ENCODE data around the gene TAF6. TPM values are rescaled to one million over a fixed set of nuclear protein-coding genes. Genes with fewer than 3 reads are reported as not detected.
A peak's percentile ranks its signal among the peaks of the same experiment; 100 is the strongest.
"Not testable (repeated sequence)": the region's sequence is repeated elsewhere in the genome, so short reads cannot be mapped to it uniquely, and the experiment has no call there.

TAF6 gene
- total RNA-seq, 4 donors from 2014 or later = 32.8 to 76.7 (median 49.7) TPM

DNA sequence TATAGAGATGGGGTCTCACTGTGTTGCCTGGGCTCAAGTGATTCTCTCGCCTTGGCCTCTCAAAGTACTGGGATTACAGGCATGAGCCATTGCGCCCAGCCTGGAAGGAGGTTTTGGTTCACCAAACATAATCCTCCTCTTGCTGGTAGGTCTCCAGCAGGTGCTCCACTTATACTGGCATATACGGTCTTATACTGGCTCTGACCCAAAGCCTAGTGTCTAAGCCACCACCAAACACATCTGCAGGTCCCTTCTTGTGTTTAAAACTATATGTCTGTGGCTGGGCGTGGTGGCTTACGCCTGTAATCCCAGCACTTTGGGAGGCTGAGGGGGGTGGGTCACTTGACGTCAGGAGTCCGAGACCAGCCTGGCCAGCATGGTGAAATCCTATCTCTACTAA, 13.0 kb upstream of the TAF6 start:
- Histone ChIP-seq H3K4me3 (no peak overlapping the region), H3K36me3 (no peaks in the 10 kb centered on the region)
- TF ChIP-seq, protein P1, sequence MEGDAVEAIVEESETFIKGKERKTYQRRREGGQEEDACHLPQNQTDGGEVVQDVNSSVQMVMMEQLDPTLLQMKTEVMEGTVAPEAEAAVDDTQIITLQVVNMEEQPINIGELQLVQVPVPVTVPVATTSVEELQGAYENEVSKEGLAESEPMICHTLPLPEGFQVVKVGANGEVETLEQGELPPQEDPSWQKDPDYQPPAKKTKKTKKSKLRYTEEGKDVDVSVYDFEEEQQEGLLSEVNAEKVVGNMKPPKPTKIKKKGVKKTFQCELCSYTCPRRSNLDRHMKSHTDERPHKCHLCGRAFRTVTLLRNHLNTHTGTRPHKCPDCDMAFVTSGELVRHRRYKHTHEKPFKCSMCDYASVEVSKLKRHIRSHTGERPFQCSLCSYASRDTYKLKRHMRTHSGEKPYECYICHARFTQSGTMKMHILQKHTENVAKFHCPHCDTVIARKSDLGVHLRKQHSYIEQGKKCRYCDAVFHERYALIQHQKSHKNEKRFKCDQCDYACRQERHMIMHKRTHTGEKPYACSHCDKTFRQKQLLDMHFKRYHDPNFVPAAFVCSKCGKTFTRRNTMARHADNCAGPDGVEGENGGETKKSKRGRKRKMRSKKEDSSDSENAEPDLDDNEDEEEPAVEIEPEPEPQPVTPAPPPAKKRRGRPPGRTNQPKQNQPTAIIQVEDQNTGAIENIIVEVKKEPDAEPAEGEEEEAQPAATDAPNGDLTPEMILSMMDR (IDR thresholded peaks at IDR 0.05) = no peak
- no peak for TF ChIP-seq POLR2A (IDR thresholded peaks at IDR 0.05)

DNA sequence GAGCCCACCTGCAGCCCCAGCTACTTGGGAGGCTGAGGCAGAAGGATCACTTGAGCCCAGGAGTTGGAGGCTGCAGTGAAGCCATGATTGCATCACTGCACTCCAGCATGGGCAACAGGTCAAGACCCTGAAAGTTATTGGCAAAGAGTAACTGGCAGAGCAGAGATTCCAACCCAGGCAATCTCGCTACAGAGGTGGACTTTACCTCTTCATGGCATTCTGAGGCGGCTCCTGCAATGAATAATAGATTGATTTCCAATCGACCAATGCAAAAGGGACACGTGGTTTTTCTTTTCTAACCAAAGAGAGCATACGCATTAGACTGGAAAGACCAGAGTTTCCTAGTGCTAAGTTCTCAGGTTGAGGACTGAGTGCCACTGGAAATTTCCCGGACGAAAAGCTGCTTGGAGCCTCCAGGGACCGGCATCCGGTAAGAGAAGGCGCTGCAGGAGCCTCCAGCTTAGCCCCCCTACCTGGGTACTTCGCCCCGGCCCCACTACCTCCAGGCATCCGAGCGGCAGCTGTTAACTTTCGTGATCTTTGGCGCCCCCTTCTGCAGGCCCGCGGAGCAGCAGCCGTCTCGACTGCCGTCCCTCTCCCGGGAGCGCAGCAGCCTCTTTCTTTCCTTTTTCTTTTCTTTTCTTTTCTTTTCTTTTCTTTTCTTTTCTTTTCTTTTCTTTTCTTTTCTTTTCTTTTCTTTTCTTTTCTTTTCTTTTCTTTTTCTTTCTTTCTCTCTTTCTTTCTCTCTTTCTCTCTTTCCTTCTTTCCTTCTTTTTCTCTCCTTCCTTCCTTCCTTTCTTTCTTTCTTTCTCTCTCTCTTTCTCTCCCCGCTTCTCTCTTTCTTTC, 11.7 kb upstream of the TAF6 start:
- Histone ChIP-seq H3K4me3 (peak overlapping the region in 2 of 4 donors; percentile 45 to 46), H3K27ac (peak overlapping the region in 3 of 4 donors; percentile 62 to 82 (median 74)), H3K36me3 (no peaks in the 10 kb centered on the region), H3K4me1 (peaks cover 0 to 41% (median 5%) of the 10 kb centered on the region in 4 donors), H3K9me3 (no peaks in the 10 kb centered on the region), H3K27me3 (no peaks in the 10 kb centered on the region)
- peak; percentile 83 to 93 (median 92) for DNase-seq
- TF ChIP-seq, protein P1 (IDR thresholded peaks at IDR 0.05) = peak; percentile 81 to 96 (median 91)
- peak; percentile 32 to 59 for TF ChIP-seq POLR2A (IDR thresholded peaks at IDR 0.05)

More for the DNA sequence above, 13.0 kb upstream of the TAF6 start:
- no peak overlapping the region for H3K27ac ChIP-seq
- no peak for DNase-seq
- no peaks in the 10 kb centered on the region for H3K9me3 ChIP-seq
- peaks cover 0 to 36% (median 2%) of the 10 kb centered on the region in 4 donors for H3K4me1 ChIP-seq
- no peaks in the 10 kb centered on the region for H3K27me3 ChIP-seq

DNA sequence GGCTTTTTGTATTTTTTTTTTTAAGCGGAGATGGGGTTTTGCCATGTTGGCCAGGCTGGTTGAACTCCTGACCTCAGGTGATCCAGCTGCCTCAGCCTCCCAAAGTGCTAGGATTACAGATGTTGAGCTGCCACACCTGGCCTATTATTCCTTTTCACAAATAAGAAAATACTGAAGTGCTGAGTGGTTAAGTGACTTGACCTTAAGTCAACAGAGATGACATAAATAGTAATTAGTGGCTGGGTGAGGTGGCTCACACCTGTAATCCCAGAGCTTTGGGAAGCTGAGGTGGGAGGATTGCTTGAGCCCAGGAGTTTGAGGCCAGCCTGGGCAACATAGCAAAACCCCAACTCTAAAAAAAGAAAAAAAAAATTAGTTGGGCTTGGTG, 11.1 kb upstream of the TAF6 start:
- not testable (repeated sequence) for H3K9me3 ChIP-seq, DNase-seq, H3K27me3 ChIP-seq, H3K36me3 ChIP-seq
- peak overlapping the region in 1 of 4 donors; percentile 45 for H3K4me3 ChIP-seq
- H3K4me1 ChIP-seq = peaks cover 0 to 47% (median 11%) of the 10 kb centered on the region in 4 donors
- H3K27ac ChIP-seq = peak overlapping the region in 3 of 4 donors; percentile 62 to 82 (median 74)

DNA sequence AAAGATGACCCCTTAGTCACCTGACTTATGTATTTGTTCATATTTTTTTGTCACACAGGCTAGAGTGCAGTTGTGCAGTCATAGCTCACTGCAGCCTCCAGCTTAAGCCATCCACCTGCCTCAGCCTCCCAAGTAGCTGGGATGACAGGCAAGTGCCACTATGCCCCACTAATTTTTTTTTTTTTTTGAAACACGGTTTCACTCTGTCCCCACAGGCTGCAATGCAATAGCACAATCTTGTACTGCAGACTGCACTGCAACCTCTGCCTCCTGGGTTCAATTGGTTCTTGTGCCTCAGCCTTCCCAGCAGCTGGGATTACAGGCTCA, 9.4 kb upstream of the TAF6 start:
- Histone ChIP-seq H3K4me3 (no peak overlapping the region), H3K36me3 (no peaks in the 10 kb centered on the region), H3K27me3 (no peaks in the 10 kb centered on the region), H3K4me1 (peaks cover 0 to 57% (median 11%) of the 10 kb centered on the region in 4 donors), H3K9me3 (no peaks in the 10 kb centered on the region), H3K27ac (peak overlapping the region in 2 of 4 donors; percentile 98 to 99)
- TF ChIP-seq, protein P1 (IDR thresholded peaks at IDR 0.05) = no peak
- TF ChIP-seq POLR2A (IDR thresholded peaks at IDR 0.05) = no peak
- no peak for DNase-seq

DNA sequence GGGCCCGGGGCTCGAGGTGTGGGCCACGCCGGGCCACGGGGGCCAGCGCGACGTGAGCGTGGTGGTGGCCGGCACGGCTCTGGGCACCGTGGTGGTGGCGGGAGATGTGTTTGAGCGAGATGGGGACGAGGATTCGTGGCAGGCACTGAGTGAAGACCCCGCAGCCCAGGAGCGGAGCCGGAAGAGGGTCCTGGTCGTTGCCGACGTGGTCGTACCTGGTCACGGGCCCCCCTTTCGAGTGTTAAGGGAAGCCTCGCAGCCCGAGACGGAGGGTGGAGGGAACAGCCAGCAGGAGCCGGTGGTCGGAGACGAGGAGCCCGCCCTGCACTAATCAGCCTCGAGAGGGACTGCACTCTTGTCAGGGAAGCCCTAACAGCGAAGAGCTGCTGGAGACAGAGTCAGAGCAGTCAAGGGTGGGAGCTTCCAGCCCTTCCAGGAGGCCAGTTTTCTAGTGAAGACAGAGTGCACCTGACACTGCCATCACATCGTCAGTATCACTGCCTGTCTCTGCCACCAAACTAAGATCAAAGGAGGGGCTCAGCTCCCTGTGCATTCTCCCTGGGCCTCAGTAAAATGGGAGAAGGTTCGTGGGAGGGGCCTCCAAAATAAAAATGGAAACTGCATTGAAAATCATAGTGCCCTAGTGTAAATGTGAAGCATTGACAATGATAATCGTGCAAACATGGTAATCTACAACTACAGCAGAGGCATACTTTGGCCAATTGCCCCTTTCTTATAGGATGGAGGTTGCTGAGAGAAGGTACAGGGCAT, 8.9 kb upstream of the TAF6 start:
- Histone ChIP-seq H3K4me1 (peaks cover 0 to 57% (median 11%) of the 10 kb centered on the region in 4 donors), H3K27me3 (no peaks in the 10 kb centered on the region), H3K36me3 (no peaks in the 10 kb centered on the region), H3K9me3 (no peaks in the 10 kb centered on the region), H3K4me3 (peak overlapping the region; percentile 65 to 97 (median 92)), H3K27ac (peak overlapping the region; percentile 97 to 99 (median 98))
- TF ChIP-seq POLR2A (IDR thresholded peaks at IDR 0.05) = no peak
- TF ChIP-seq, protein P1 (IDR thresholded peaks at IDR 0.05) = peak in 1 of 6 experiments; percentile 2
- DNase-seq = peak; percentile 25 to 61 (median 57)

Data from Peyer's patch (tissue), 4 donors.